Esophagus (tissue), 2 donors: ENCODE results near the gene PIGM. TPM values are rescaled to one million over a fixed set of nuclear protein-coding genes. Genes with fewer than 3 reads are reported as not detected.

Source experiments
- H3K27ac ChIP-seq, 2 donors: one replicate each; pipeline ENCODE4 v1.5.1; 2013; ENCODE audit warnings: low read depth in 2 of 2, mild to moderate bottlenecking in 2 of 2, inconsistent platforms in 1 of 2, low read length in 1 of 2, moderate library complexity in 1 of 2
- H3K27me3 ChIP-seq, 2 donors: one replicate each; pipeline ENCODE4 v1.6.1; 2013; ENCODE audit warnings: low read length in 2 of 2, control low read depth in 1 of 2, mild to moderate bottlenecking in 1 of 2; ENCODE audit not compliant: insufficient read depth in 2 of 2, control insufficient read depth in 1 of 2
- H3K36me3 ChIP-seq, 2 donors: one replicate each; pipeline ENCODE4 v1.6.1; 2013; ENCODE audit warnings: low read length in 1 of 2; ENCODE audit not compliant: control insufficient read depth in 2 of 2, insufficient read depth in 2 of 2
- H3K4me1 ChIP-seq, 2 donors: one replicate each; pipeline ENCODE4 v1.6.1; 2013; ENCODE audit warnings: low read length in 1 of 2; ENCODE audit not compliant: control insufficient read depth in 2 of 2, insufficient read depth in 2 of 2
- H3K4me3 ChIP-seq, 2 donors: one replicate each; pipeline ENCODE4 v1.5.1; 2013; ENCODE audit warnings: low read length in 2 of 2, mild to moderate bottlenecking in 2 of 2, low read depth in 1 of 2, moderate library complexity in 1 of 2
- H3K9me3 ChIP-seq, 2 donors: one replicate each; pipeline ENCODE4 v1.6.1; 2013; ENCODE audit warnings: mild to moderate bottlenecking in 2 of 2, low read depth in 1 of 2, low read length in 1 of 2, moderate library complexity in 1 of 2; ENCODE audit not compliant: control insufficient read depth in 2 of 2, insufficient read depth in 1 of 2
- WGBS, 2 donors: extraction: QIAGEN DNeasy Blood & Tissue Kit; methylation state at CpG; one replicate each; pipeline ENCODE4 v1.1.7; 2013; 5-methylcytosine and 5-hydroxymethylcytosine counted together
- polyA plus RNA-seq, 2 donors: library from polyadenylated mRNA; stranded (reverse); fragments of 200-250 nt; gene quantifications; one replicate each; pipeline ENCODE4 v1.2.3, GENCODE V29; 2013
- donor health status: healthy with polysubstance abuse.
- donor health status: Bipolar disorder and iron deficiency.

PIGM gene
- polyA plus RNA-seq, 2 donors = 2.1 TPM

GRCh38 chr1:159983681-159984080 lies 48.1 kb downstream of the PIGM start:
- Histone ChIP-seq H3K4me3 (no peak overlapping the region), H3K4me1 (peaks cover 0 to 1% of the 10 kb centered on the region in 2 donors), H3K9me3 (peaks cover 0 to 2% of the 10 kb centered on the region in 2 donors), H3K36me3 (peaks cover 0 to 3% of the 10 kb centered on the region in 2 donors), H3K27me3 (no peaks in the 10 kb centered on the region), H3K27ac (no peak overlapping the region)
- 75 to 77% methylated on average over 5 of the region's 5 CpGs for WGBS, 2 donors

- WGBS, 2 donors = 58 to 82% methylated on average over 5 to 6 of the region's 6 CpGs
- no peak overlapping the region for H3K4me3 ChIP-seq
Measured at GRCh38 chr1:159982280-159982679, 49.5 kb downstream of the PIGM start.

GRCh38 chr1:159981351-159982055 lies 50.3 kb downstream of the PIGM start:
- Histone ChIP-seq H3K27me3 (no peaks in the 10 kb centered on the region), H3K9me3 (peaks cover 0 to 2% of the 10 kb centered on the region in 2 donors), H3K4me3 (no peak overlapping the region), H3K4me1 (no peaks in the 10 kb centered on the region), H3K36me3 (peaks cover 0 to 3% of the 10 kb centered on the region in 2 donors), H3K27ac (no peak overlapping the region)
- 85 to 96% methylated on average over 6 of the region's 6 CpGs for whole genome bisulfite sequencing, 2 donors

More at GRCh38 chr1:159982280-159982679, 49.5 kb downstream of the PIGM start:
- peaks cover 0 to 2% of the 10 kb centered on the region in 2 donors for H3K9me3 ChIP-seq
- peaks cover 0 to 1% of the 10 kb centered on the region in 2 donors for H3K4me1 ChIP-seq
- H3K27ac ChIP-seq = no peak overlapping the region
- H3K27me3 ChIP-seq = no peaks in the 10 kb centered on the region
- peaks cover 0 to 3% of the 10 kb centered on the region in 2 donors for H3K36me3 ChIP-seq

- 94 to 95% methylated on average over 7 of the region's 7 CpGs for WGBS, 2 donors
- H3K4me3 ChIP-seq = no peak overlapping the region
- H3K4me1 ChIP-seq = no peaks in the 10 kb centered on the region
- H3K36me3 ChIP-seq = peaks cover 0 to 3% of the 10 kb centered on the region in 2 donors
- H3K9me3 ChIP-seq = peaks cover 0 to 2% of the 10 kb centered on the region in 2 donors
- H3K27me3 ChIP-seq = no peaks in the 10 kb centered on the region
- H3K27ac ChIP-seq = no peak overlapping the region
Measured at GRCh38 chr1:159980786-159981185, 51.0 kb downstream of the PIGM start.

- Histone ChIP-seq H3K27ac (no peak overlapping the region), H3K4me1 (no peaks in the 10 kb centered on the region), H3K4me3 (no peak overlapping the region), H3K9me3 (peaks cover 0 to 2% of the 10 kb centered on the region in 2 donors), H3K36me3 (peaks cover 0 to 3% of the 10 kb centered on the region in 2 donors), H3K27me3 (no peaks in the 10 kb centered on the region)
- WGBS, 2 donors = 71 to 73% methylated on average over 6 of the region's 6 CpGs
Measured at GRCh38 chr1:159980076-159980475, 51.7 kb downstream of the PIGM start.

GRCh38 chr1:159979257-159979656 lies 52.5 kb downstream of the PIGM start:
- WGBS, 2 donors = 58 to 67% methylated on average over 3 of the region's 3 CpGs

GRCh38 chr1:159978107-159978398 lies 53.7 kb downstream of the PIGM start:
- H3K36me3 ChIP-seq = peaks cover 0 to 3% of the 10 kb centered on the region in 2 donors
- H3K4me1 ChIP-seq = no peaks in the 10 kb centered on the region
- no peak overlapping the region for H3K4me3 ChIP-seq
- H3K9me3 ChIP-seq = peaks cover 0 to 2% of the 10 kb centered on the region in 2 donors
- WGBS, 2 donors = 83 to 88% methylated on average over 2 of the region's 2 CpGs
- H3K27me3 ChIP-seq = no peaks in the 10 kb centered on the region
- H3K27ac ChIP-seq = no peak overlapping the region

More at GRCh38 chr1:159979257-159979656, 52.5 kb downstream of the PIGM start:
- peaks cover 0 to 3% of the 10 kb centered on the region in 2 donors for H3K36me3 ChIP-seq
- H3K4me3 ChIP-seq = no peak overlapping the region
- no peak overlapping the region for H3K27ac ChIP-seq
- H3K9me3 ChIP-seq = peaks cover 0 to 2% of the 10 kb centered on the region in 2 donors
- no peaks in the 10 kb centered on the region for H3K27me3 ChIP-seq
- H3K4me1 ChIP-seq = no peaks in the 10 kb centered on the region

GRCh38 chr1:159977364-159978106 lies 54.3 kb downstream of the PIGM start:
- WGBS, 2 donors = 81 to 84% methylated on average over 6 of the region's 6 CpGs

More at GRCh38 chr1:159977364-159978106, 54.3 kb downstream of the PIGM start:
- Histone ChIP-seq H3K4me1 (no peaks in the 10 kb centered on the region), H3K36me3 (peaks cover 0 to 3% of the 10 kb centered on the region in 2 donors), H3K9me3 (peaks cover 0 to 2% of the 10 kb centered on the region in 2 donors), H3K4me3 (no peak overlapping the region), H3K27me3 (no peaks in the 10 kb centered on the region), H3K27ac (no peak overlapping the region)
